ENCODE data around the gene PML. TPM values are rescaled to one million over a fixed set of nuclear protein-coding genes. Genes with fewer than 3 reads are reported as not detected.
"Not testable (repeated sequence)": the region's sequence is repeated elsewhere in the genome, so short reads cannot be mapped to it uniquely, and the experiment has no call there.

PML gene
- total RNA-seq, 1 donor from 2014 or later: 102 TPM

DNA sequence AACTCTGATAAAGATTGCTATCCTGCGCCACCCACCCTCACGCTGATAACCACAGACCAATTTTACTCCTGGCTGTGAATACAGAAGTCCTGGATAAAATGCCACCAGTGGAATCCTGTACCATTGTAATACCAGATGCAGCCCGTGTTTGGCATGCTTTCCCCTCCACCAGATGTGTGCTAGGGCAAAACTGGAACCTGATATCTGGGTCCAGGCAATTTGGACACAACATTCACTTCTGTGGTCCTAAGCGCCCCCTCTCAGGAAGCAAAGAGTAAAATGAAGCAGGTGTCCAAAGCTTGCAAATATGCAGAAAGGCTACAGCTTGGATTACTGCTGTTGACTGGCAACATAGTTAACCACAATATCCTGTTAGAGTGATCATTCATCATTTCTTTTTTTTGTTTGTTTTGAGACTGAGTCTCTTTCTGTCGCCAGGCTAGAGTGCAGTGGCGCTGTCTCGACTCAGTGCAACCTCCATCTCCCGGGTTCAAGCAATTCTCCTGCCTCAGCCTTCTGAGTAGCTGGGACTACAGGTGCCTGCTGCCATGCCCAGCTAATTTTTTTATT, 35.4 kb upstream of the PML start:
- no peak for DNase-seq (ENCODE audit: low spot score)

DNA sequence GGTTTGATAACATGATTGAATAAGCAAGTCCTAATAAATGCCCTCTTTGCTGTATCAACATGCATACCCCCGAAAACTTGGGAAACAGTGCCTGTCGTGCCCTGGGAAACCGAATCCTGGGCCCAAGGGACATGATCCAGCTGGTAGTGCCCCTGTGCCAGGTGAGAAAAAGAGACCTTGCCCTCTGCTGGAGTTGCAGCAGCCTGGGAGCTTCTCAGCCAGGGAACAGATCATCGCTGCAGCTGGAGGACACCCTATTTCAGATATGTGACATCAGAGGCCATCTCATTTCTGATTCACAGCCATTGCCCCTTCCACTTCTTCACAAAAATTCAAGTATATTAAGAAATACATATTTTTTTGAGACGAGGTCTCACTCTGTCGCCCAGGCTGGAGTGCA, 34.7 kb upstream of the PML start:
- no peak for DNase-seq (ENCODE audit: low spot score)

DNA sequence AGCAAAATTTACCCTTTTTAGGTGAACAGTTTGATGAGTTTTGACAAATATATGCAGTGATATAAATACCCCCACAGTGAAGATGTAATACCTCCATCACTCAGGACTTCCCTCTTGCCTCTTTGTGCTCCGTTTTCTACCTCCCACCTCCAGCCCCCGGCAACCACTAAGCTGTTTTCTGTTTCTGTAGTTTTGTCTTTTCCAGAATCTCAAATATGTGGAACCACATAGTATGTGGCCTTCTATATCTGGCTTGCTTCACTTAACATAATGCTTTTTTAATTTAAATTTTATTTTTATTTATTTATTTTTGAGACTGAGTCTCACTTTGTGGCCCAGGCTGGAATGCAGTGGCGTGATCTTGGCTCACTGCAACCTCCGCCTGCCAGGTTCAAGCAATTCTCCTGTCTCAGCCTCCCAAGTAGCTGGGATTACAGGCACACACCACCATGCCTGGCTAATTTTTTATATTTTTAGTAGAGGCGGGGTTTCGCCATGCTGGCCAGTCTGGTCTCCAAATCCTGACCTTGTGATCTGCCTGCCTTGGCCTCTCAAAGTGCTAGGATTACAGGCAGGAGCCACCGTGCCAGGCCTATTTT, 33.9 kb upstream of the PML start:
- DNase-seq (ENCODE audit: low spot score): not testable (repeated sequence)

DNA sequence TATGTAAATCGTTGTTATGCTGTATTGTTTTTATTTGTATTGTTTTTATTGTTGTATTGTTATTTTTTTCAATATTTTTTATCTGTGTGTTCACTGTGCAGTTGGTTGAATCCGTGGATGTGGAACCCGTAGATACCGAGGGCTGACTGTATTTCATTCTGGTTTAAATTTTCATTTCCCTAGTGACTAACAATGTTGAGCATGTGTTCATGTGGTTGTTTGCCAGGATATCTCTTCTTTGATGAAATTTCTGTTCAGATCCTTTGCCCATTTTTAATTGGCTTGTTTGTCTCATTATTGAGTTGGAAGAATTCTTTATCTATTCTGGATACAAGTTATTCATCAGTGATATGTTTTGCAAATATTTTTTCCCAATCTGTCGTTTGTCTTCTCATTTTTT, 32.1 kb upstream of the PML start:
- no peak for DNase-seq (ENCODE audit: low spot score)

DNA sequence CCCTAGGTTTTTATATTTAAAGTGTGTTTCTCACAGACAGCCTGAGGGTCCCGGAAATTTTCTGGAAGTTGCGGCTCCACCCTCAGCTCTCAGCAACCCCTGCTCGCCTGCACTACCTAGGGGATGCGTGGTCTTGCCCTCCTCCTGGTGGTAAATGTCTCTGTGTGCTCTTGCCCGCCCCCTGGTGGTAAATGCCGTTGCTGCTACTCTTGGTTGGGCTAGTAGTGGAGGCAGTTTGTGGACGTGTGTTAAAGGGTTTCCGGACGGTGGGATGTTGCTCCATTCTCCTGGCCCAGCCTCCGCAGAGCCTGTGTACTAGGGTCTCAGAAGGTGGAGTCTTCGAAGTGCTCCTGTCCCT, 29.8 kb upstream of the PML start:
- peak; percentile 82 for DNase-seq (ENCODE audit: low spot score)

DNA sequence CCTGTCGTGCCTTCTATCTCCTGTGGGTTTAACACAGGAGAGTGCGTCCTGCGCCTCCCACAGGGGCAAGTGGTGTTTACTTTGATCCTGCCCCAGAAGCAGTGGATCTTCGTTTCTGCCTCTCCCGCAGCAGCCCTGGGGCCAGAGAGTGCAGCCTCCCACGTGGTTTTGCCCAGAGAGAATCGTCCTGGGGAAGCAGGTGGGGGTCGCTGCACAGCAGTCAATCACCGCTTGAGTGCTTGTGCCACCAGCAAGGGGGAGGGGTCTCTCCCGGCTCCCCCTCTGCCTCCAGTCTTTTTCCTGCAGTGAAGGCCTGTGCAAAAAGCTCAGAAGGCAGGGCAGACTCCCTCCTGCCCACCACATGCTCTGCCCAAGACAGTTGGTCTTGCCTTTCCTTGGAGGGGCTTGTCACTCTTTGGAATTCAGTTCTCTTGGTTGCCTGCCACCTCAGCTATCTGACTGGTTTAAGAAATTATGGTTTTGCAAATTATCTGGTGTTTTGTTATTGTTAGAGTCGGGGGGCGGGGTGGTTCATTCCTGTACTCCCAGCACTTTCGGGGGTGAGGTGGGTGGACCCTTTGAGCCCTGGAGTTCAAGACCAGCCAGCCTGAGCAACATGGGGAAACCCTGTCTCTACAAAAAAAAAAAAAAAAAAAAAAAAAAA, 29.3 kb upstream of the PML start:
- no peak for DNase-seq (ENCODE audit: low spot score)

DNA sequence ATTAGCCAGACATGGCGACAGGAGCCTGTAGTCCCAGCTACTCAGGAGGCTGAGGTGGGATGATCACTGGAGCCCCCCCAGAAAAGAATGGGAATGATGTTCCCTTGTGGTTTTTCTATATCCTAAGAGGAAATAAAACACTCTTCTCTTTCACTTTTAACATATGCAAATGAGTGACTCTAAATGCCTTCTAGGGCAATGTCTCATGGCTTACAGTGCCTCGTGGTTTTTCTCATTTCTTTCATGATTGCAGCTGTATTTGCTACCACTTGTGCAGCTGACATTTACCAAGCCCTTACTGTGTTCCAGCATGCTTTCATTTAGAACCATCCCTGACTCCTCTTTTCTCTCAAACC, 28.8 kb upstream of the PML start:
- no peak for DNase-seq (ENCODE audit: low spot score)

DNA sequence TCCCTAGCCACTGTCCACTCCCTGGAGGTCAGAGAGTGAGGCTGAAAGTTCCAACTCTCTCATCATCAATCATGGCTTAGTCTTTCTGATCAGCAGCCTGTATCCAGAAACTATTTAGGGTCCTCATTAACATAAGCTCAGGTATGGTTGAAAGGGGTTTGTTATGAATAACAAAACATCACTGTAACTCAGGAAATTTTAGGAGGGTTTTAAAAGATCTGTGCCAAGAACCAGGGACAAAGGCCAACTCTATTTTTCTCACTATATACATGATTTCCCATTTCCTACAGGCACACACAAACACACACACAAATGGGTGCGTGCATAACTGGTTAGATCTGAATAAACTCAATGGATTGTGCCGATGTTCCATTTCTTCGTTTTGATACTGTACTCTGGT, 26.1 kb upstream of the PML start:
- DNase-seq (ENCODE audit: low spot score): no peak

DNA sequence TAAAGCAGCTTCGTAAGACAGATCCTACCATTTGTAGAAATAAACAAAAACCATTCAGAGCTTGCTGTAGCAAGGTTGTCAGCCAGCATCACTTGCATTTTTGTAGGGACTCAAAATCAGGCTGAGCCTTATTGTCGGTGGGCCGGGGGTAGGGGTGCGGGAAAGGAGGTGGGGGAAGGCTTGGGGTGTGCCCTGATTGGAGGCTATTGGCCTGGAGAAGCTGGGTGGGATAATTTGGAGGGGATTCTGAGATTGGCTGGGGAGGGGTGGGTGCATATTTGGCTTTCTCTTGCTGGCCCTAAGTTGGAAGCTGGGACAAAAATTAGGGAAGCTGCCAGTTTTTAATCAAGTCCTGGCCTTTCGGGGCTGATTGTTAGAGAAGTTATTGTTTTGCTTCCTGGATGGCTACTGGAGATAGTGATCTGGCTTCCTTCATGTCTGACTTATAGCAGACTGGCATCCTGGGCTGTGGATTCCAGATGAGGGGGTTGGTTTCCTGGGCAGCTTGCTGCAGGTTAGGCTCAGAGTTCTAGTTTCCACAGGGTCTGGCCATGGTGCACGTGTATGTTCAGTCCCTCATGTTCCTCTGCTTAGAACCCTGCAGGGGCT, 25.3 kb upstream of the PML start:
- no peak for DNase-seq (ENCODE audit: low spot score)

DNA sequence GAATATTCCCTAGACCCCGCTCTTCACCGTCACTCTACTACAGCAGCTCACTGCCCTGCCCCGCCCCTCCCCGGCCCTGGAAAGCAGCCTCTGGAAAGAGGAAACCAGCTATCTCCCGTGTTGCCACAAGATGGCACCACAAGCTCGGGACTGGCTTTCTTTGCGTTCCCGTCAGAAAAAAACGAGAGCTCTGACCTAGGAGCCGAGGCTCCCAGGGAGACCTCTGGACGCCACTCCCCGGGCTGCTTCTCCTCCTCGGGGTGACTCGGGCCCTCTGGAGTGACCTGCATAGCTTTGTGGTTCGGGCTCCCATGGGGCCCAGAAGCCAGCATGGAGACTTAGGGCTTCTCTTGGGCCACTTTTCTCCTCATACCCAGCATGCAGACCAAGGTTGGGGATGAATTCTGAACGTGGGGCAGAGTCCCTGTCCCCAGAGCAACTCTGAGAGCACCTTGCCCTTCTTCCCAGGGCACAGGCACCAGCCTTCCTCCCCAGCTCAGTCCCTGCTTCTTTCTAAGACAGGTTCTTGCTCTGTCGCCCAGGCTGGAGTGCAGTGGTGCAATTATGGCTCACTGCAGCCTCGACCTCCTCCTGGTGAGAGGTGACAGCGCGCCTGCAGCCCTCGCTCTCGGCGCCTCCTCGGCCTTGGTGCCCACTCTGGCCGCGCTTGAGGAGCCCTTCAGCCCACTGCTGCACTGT, 21.4 kb upstream of the PML start:
- DNase-seq (ENCODE audit: low spot score): peak; percentile 87

DNA sequence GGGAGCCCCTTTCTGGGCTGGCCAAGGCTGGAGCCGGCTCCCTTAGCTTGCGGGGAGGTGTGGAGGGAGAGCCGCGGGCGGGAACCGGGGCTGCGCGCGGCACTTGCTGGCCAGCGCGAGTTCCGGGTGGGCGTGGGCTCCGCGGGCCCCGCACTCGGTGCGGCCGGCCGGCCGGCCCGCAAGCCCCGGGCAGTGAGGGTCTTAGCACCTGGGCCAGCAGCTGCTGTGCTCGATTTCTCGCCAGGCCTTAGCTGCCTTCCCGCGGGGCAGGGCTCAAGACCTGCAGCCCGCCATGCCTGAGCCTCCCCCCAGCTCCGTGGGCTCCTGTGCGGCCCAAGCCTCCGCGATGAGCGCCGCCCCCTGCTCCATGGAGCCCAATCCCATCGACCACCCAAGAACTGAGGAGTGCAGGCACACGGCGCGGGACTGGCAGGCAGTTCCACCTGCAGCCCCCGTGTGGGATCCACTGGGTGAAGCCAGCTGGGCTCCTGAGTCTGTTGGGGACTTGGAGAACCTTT, 20.8 kb upstream of the PML start:
- DNase-seq (ENCODE audit: low spot score): not testable (repeated sequence)

DNA sequence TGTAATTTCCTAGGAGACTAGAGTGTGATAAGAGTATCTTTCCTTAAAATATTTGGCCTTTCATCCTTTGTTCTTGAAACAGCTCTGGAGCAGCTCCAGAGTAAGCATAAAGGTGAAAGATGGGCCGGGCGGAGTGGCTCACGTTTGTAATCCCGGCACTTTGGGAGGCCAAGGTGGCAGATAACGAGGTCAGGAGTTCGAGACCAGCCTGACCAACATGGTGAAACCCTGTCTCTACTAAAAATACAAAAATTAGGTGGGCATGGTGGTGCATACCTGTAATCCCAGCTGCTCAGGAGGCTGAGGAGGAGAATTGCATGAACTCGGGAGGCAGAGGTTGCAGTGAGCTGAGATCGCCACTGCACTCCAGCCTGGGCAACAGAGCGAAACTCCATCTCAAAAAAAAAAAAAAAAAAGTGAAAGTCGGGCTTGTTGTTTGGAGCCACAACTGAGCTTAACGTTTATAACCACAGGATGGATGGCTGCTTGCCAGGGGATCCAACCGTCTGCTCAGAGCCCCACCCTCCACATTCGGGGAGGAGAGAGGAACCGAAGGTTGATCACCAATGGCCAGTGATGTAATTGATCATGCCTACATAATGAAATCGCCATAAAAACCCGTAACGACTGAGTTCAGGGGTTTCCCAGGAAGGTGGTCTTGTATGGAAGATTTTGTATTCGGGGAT, 18.9 kb upstream of the PML start:
- not testable (repeated sequence) for DNase-seq (ENCODE audit: low spot score)

DNA sequence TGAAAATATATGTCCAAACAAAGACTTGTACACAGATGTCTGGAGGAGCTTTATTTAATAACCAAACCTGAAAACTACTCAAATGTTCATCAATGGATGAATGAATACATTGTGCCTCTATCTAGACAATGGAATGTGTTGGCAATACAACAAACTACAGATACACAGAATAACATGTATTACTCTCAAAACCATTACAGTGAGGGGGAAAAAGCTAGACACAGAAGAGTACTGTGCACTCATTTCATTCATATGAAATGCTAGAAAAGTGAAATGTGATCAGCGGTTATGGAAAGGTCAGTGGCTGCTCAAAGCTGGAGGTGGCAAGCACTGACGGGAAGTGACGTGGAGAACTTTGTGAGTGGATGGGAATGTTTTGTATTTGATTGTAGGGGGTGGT, 15.6 kb upstream of the PML start:
- DNase-seq (ENCODE audit: low spot score): no peak

DNA sequence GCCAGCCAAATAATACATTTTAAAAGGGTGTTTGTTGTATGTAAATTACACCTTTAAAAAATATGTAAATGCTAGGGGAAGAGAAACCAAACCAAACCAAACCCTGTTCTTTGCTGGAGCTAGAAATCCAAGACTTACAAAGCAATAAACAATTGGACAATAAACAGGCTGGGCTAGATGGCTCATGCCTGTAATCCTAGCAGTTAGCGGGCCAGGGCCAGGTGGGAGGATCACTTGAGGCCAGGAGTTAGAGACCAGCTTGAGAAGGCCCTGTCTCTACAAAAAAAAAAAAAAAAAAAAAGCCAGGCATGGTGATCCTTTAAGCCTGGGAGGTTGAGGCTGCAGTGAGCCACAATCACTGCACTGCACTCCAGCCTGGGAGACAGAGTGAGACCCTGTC, 14.9 kb upstream of the PML start:
- no peak for DNase-seq (ENCODE audit: low spot score)

DNA sequence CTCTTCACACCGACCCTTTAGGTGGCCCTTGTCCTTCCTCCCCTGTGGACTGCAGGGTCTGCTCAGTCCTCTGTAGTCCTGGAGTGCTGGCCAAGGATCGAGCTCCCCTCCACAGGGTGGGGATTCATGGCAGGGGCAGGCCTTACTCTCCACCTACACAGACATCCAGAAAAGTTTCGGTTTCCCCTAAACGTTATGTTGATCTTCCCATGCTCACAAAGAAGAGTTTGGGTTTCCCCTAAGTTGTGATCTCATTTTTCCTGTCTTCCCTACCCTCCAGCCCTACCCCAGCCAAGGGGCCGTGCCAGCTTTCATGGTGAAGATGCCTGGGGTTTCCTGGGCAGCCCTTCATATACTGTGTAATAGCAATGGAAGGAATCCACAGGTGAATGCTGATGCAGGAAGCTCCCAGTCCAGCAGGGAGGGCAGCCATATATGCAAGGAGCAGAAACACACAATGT, 12.7 kb upstream of the PML start:
- DNase-seq (ENCODE audit: low spot score): no peak

DNA sequence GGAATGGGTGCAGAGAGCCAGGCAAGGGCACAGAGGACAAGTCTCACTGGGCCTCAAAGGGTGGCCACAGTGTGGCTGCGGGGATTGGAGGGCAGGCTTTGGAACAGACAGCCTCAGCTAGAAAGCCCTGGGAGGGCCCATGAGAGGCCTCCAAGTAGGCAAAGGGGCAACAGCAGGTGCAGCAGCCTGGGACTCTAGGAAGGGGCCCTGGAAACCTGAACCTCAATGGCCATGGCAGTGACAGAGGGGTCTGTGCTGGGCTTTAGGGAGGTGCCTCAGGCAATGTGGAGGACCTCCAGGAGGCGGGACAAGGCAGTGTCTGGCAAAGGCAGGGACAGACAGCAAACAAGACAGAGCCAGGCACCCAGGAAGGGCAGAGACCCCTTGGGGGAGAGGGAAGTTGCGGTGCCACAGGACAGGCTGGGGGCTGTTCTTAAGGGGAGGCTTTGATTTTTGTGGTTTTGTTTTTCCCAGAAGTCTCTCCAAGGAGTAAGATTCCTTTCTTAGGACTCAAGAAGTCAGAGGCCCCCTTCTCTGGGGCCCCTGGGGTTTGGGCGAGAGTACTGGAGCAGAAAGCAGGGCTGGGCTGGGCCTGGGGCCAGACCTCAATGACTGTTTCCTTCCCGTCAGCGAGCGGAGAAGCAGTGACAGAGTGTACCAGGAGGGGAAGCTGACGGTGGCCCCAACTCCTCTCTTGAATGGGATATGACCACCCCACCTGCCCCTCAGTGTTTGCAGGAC, 12.1 kb upstream of the PML start:
- peak; percentile 89 for DNase-seq (ENCODE audit: low spot score)

DNA sequence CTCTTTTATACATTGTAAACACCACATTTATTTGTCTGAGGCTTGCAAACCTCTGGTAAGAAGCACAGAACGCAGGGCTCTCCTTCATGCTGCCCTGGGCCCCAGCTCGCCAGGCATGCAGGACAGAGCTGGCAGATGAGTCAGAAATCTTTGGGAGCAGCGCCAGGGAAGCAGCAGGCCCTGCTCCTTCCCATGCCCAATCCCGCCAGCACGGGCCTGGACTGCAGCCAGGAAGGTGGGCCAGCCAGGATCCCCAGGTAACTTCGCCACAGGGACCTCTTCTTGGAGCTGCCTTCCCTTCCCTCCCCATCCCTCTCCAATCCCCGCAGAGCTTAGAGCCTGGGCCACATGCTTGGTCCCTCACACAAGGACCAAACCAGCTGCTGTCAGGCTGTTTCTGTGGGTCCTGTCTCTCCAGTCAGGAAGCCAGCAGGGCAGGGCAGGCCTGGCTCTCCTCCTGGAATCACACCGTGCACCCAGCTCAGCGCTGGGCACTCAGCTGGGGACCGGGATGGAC, 11.2 kb upstream of the PML start:
- peak; percentile 83 for DNase-seq (ENCODE audit: low spot score)

DNA sequence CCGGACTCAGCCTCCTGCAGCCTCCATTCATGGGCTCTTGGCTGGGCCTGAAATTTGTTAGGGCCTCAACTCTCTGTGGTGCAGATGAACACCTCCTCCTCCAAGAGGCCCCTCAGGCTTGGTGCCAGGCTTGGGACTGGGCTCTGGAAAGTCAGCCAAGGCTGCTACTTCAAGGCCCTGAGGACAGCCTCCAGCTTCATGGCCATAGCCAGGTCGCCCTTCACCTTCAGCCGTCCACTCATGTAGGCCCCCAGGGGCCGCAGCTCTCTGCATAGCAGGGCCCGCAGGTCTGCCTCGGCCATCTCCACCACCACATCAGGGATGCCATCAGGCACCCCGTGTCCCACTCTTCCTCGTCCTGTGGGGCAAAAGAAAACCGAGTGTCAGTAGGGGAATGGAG, 10.7 kb upstream of the PML start:
- no peak for DNase-seq (ENCODE audit: low spot score)

DNA sequence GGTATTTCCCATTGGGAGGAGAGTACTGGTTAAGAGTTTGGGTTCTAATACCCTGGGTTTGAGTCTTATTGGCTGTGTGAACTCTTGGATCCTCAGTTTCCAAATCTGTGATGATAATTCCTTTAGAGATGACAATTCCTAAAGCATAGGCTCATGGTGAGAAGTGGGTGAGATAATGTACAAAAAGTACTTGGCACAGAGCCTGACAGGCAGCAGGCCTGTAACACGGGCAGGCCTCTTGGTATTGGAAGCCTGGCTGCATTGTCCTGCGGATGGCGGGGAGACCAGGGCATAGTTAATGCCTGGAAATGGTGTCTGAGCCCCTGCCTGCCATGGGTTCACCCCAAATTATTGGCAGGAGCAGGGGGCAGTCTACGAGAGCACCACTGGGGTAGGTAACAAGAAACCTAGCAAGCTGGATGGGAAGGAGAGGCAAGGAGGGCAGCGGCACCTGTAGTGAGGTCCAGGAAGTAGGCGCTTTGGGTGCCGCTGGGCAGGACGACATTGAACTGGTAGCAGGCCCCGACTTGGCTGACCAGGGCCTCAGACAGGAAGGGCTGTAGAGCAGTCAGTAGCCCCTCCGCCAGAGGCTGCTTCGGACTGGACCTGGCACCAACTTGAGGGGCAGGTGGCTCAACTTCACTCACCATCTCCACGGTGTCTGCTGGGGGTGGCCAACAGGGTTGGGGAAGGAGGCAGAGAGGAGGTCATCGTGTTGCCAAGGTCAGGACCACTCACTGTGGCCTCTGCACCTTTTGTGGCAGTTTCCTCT, 10.1 kb upstream of the PML start:
- DNase-seq (ENCODE audit: low spot score): no peak
